Measurements from ENCODE around the gene KAT5.

Gene KAT5

DNA sequence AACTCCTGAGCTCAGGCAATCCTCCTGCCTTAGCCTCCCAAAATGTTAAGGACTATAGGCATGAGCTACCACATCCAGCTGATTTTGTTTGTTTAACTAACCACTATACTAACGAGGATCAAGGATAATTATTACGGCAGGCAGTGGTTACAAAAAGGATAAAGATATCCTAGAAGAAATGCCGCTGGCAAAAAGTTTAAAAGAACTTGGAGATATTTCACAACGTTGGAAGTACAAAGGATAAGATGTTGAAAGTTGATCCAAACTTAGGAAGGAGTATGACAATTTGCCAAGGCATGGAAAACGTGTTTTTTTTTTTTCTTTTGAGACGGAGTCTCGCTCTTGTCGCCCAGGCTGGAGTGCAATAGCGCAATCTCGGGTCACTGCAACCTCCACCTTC is 55.4 kb downstream of the KAT5 start:
- TF ChIP-seq CREB1 (IDR thresholded peaks at IDR 0.05; ENCODE audit: low read depth) (no peak), EGR1 (IDR thresholded peaks at IDR 0.05) (no peak), FOXM1 (IDR thresholded peaks at IDR 0.05; ENCODE audit: borderline replicate concordance, low read depth) (no peak), TEAD4 (IDR thresholded peaks at IDR 0.05) (no peak), EP300 (IDR thresholded peaks at IDR 0.05; ENCODE audit: borderline replicate concordance) (no peak), ZBTB7A (IDR thresholded peaks at IDR 0.05; ENCODE audit: low read depth) (no peak), NFIC (IDR thresholded peaks at IDR 0.05) (no peak), TCF12 (IDR thresholded peaks at IDR 0.05; ENCODE audit: low read depth) (no peak), YY1 (IDR thresholded peaks at IDR 0.05; ENCODE audit: low read depth) (no peak)
- TF ChIP-seq, protein P1, sequence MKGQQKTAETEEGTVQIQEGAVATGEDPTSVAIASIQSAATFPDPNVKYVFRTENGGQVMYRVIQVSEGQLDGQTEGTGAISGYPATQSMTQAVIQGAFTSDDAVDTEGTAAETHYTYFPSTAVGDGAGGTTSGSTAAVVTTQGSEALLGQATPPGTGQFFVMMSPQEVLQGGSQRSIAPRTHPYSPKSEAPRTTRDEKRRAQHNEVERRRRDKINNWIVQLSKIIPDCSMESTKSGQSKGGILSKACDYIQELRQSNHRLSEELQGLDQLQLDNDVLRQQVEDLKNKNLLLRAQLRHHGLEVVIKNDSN (IDR thresholded peaks at IDR 0.05): no peak
- TF ChIP-seq, protein P2, sequence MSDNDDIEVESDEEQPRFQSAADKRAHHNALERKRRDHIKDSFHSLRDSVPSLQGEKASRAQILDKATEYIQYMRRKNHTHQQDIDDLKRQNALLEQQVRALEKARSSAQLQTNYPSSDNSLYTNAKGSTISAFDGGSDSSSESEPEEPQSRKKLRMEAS (IDR thresholded peaks at IDR 0.05): no peak
